ENCODE results near the gene CMYA5.

The CMYA5 gene

GRCh38 chr5:79712741-79713140, 23.1 kb downstream of the CMYA5 start:
- Histone ChIP-seq H3K4me1 (0 out of 20 replicates have a peak, but pooled peaks cover 0 to 5% (median 0%) of the 10 kb centered on the region in 10 experiments), H3K27me3 (no peaks in the 10 kb centered on the region), H3K9ac (no peak overlapping the region), H3K4me2 (no peak overlapping the region), H3K27ac (no peak overlapping the region), H3K9me3 (replicated peaks in 1 of 11) (peaks cover 0 to 12% (median 8%) of the 10 kb centered on the region in 11 experiments; a peak in 17 of 22 replicates), H4K20me1 (no peaks in the 10 kb centered on the region), H3K4me3 (no peak overlapping the region), H3K36me3 (no peaks in the 10 kb centered on the region)
- TF ChIP-seq Cebpa-rat (IDR thresholded peaks at IDR 0.05), result no peak

- Histone ChIP-seq H3K27ac (no peak overlapping the region), H3K4me3 (no peak overlapping the region), H3K27me3 (no peaks in the 10 kb centered on the region), H3K36me3 (no peaks in the 10 kb centered on the region), H3K4me1 (0 out of 20 replicates have a peak, but pooled peaks cover 0 to 5% (median 0%) of the 10 kb centered on the region in 10 experiments), H4K20me1 (no peaks in the 10 kb centered on the region), H3K9me3 (replicated peaks in 1 of 11) (peaks cover 0 to 4% (median under 1%) of the 10 kb centered on the region in 11 experiments; a peak in 6 of 22 replicates), H3K9ac (no peak overlapping the region), H3K4me2 (no peak overlapping the region)
- TF ChIP-seq Cebpa-rat (IDR thresholded peaks at IDR 0.05), result no peak
These were observed 24.1 kb downstream of the CMYA5 start for GRCh38 chr5:79713727-79714126.

GRCh38 chr5:79716839-79717238, 27.2 kb downstream of the CMYA5 start:
- Histone ChIP-seq H3K4me1 (no peaks in the 10 kb centered on the region), H4K20me1 (no peaks in the 10 kb centered on the region), H3K27me3 (no peaks in the 10 kb centered on the region), H3K4me2 (no peak overlapping the region), H3K4me3 (no peak overlapping the region), H3K36me3 (no peaks in the 10 kb centered on the region), H3K9ac (no peak overlapping the region), H3K9me3 (replicated peaks in 1 of 11) (peaks cover 18 to 27% (median 22%) of the 10 kb centered on the region in 11 experiments), H3K27ac (no peak overlapping the region)
- TF ChIP-seq Cebpa-rat (IDR thresholded peaks at IDR 0.05), result no peak

GRCh38 chr5:79720096-79720495, 30.5 kb downstream of the CMYA5 start:
- H3K27me3 ChIP-seq, result no peaks in the 10 kb centered on the region
- TF ChIP-seq Cebpa-rat (IDR thresholded peaks at IDR 0.05), result no peak
- no peak overlapping the region; a peak in 1 of 20 replicates for H3K4me3 ChIP-seq
- no peaks in the 10 kb centered on the region for H3K4me1 ChIP-seq
- no peak overlapping the region for H3K4me2 ChIP-seq
- H3K27ac ChIP-seq, result no peak overlapping the region
- H4K20me1 ChIP-seq, result no peaks in the 10 kb centered on the region
- peaks cover 18 to 27% (median 22%) of the 10 kb centered on the region in 11 experiments for H3K9me3 ChIP-seq (replicated peaks in 1 of 11)
- H3K9ac ChIP-seq, result no peak overlapping the region
- H3K36me3 ChIP-seq, result no peaks in the 10 kb centered on the region

GRCh38 chr5:79727451-79728355, 38.1 kb downstream of the CMYA5 start:
- H3K4me1 ChIP-seq, result peaks cover 0 to 2% (median 0%) of the 10 kb centered on the region in 10 experiments; a peak in 1 of 20 replicates
- H4K20me1 ChIP-seq, result no peaks in the 10 kb centered on the region
- no peaks in the 10 kb centered on the region for H3K9me3 ChIP-seq (replicated peaks in 1 of 11)
- no peak overlapping the region for H3K4me3 ChIP-seq
- H3K4me2 ChIP-seq, result no peak overlapping the region
- no peaks in the 10 kb centered on the region for H3K27me3 ChIP-seq
- no peak overlapping the region for H3K27ac ChIP-seq
- no peak overlapping the region for H3K9ac ChIP-seq
- TF ChIP-seq Cebpa-rat (IDR thresholded peaks at IDR 0.05), result no peak
- H3K36me3 ChIP-seq, result no peaks in the 10 kb centered on the region

- Histone ChIP-seq H3K4me3 (no peak overlapping the region), H3K27ac (no peak overlapping the region), H4K20me1 (no peaks in the 10 kb centered on the region), H3K9me3 (replicated peaks in 1 of 11) (no peaks in the 10 kb centered on the region; a peak in 2 of 22 replicates), H3K4me2 (no peak overlapping the region), H3K36me3 (no peaks in the 10 kb centered on the region), H3K4me1 (peaks cover 0 to 6% (median 0%) of the 10 kb centered on the region in 10 experiments; a peak in 1 of 20 replicates), H3K9ac (no peak overlapping the region), H3K27me3 (no peaks in the 10 kb centered on the region)
- TF ChIP-seq Cebpa-rat (IDR thresholded peaks at IDR 0.05), result no peak
These were observed 38.8 kb downstream of the CMYA5 start for GRCh38 chr5:79728396-79728795.

GRCh38 chr5:79729679-79730078, 40.0 kb downstream of the CMYA5 start:
- no peaks in the 10 kb centered on the region for H3K27me3 ChIP-seq
- H3K36me3 ChIP-seq, result no peaks in the 10 kb centered on the region

GRCh38 chr5:79730564-79730963, 40.9 kb downstream of the CMYA5 start:
- Histone ChIP-seq H3K4me2 (no peak overlapping the region), H3K36me3 (no peaks in the 10 kb centered on the region), H3K27me3 (no peaks in the 10 kb centered on the region), H3K9ac (no peak overlapping the region), H3K4me1 (peaks cover 0 to 11% (median 2%) of the 10 kb centered on the region in 10 experiments; a peak in 11 of 20 replicates), H4K20me1 (no peaks in the 10 kb centered on the region), H3K4me3 (no peak overlapping the region), H3K9me3 (replicated peaks in 1 of 11) (peaks cover 0 to 16% (median 7%) of the 10 kb centered on the region in 11 experiments; a peak in 11 of 22 replicates), H3K27ac (no peak overlapping the region)
- no peak for TF ChIP-seq Cebpa-rat (IDR thresholded peaks at IDR 0.05)

More at GRCh38 chr5:79729679-79730078, 40.0 kb downstream of the CMYA5 start:
- no peak for TF ChIP-seq Cebpa-rat (IDR thresholded peaks at IDR 0.05)
- no peak overlapping the region for H3K9ac ChIP-seq
- H3K4me3 ChIP-seq, result no peak overlapping the region
- peaks cover 0 to 10% (median 4%) of the 10 kb centered on the region in 11 experiments; a peak in 8 of 22 replicates for H3K9me3 ChIP-seq (replicated peaks in 1 of 11)
- H3K4me2 ChIP-seq, result no peak overlapping the region
- peaks cover 0 to 6% (median 0%) of the 10 kb centered on the region in 10 experiments; a peak in 2 of 20 replicates for H3K4me1 ChIP-seq
- no peak overlapping the region for H3K27ac ChIP-seq
- H4K20me1 ChIP-seq, result no peaks in the 10 kb centered on the region

DNA sequence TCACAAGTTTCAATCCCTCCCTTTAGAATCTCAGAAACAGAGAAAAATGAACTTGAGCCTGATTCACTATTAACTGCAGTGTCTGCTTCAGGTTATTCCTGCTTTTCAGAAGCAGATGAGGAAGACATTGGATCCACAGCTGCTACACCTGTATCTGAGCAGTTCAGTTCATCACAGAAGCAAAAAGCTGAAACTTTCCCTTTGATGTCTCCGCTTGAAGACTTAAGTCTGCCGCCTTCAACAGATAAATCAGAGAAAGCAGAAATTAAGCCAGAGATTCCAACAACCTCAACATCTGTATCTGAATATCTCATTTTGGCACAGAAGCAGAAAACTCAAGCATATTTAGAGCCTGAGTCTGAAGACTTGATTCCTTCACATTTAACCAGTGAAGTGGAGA, 42.1 kb downstream of the CMYA5 start:
- Histone ChIP-seq H3K4me2 (no peak overlapping the region), H3K36me3 (no peaks in the 10 kb centered on the region), H3K9ac (no peak overlapping the region), H3K9me3 (replicated peaks in 1 of 11) (peaks cover 0 to 16% (median 7%) of the 10 kb centered on the region in 11 experiments; a peak in 11 of 22 replicates), H3K4me1 (peaks cover 10 to 23% (median 13%) of the 10 kb centered on the region in 10 experiments; a peak in 19 of 20 replicates), H4K20me1 (no peaks in the 10 kb centered on the region), H3K27ac (no peak overlapping the region), H3K27me3 (no peaks in the 10 kb centered on the region), H3K4me3 (no peak overlapping the region)
- TF ChIP-seq Cebpa-rat (IDR thresholded peaks at IDR 0.05), result no peak
